Measurements from ENCODE around the gene NUP93. TPM values are rescaled to one million over a fixed set of nuclear protein-coding genes. Genes with fewer than 3 reads are reported as not detected.

Gene NUP93
- total and polyA plus RNA-seq, 2 experiments from 2014 or later, result 139 to 187 TPM

GRCh38 chr16:56713794-56714193 lies 16.1 kb upstream of the NUP93 start:
- no peaks in the 10 kb centered on the region for H3K36me3 Mint-ChIP-seq (ENCODE audit: low read depth)
- Histone ChIP-seq H3K9me2 (ENCODE audit: insufficient read depth) (no peaks in the 10 kb centered on the region), H3F3A (replicated peaks; ENCODE audit: low read depth) (no peaks in the 10 kb centered on the region), H4K20me1 (replicated peaks; ENCODE audit: insufficient read depth) (no peaks in the 10 kb centered on the region), H3K4me1 (ENCODE audit: insufficient read depth) (peaks cover 2% of the 10 kb centered on the region), H3K27ac (ENCODE audit: low read depth) (no peak overlapping the region), H3K4me3 (no peak overlapping the region), H3K79me2 (replicated peaks; ENCODE audit: insufficient read depth) (no peaks in the 10 kb centered on the region), H3K36me3 (ENCODE audit: insufficient read depth) (no peaks in the 10 kb centered on the region), H3K27me3 (ENCODE audit: insufficient read depth) (no peaks in the 10 kb centered on the region), H2AFZ (no peak overlapping the region), H3K4me2 (no peak overlapping the region)
- no peak overlapping the region for H3K4me3 Mint-ChIP-seq
- no peak overlapping the region for H3K27ac Mint-ChIP-seq
- no peak for ATAC-seq
- no peak for DNase-seq (ENCODE audit: low spot score)
- no peaks in the 10 kb centered on the region for H3K9me3 Mint-ChIP-seq
- no peak for TF ChIP-seq EZH2 (IDR thresholded peaks at IDR 0.05; ENCODE audit: low read depth, unreplicated experiment)
- TF ChIP-seq REST (IDR thresholded peaks at IDR 0.05; ENCODE audit: unreplicated experiment), result no peak
- TF ChIP-seq CTCF (conservative IDR thresholded peaks at IDR 0.05; ENCODE audit: low read depth in 2 of 2), result no peak
- no peak for TF ChIP-seq NANOG (IDR thresholded peaks at IDR 0.05; ENCODE audit: borderline replicate concordance)
- no peak for TF ChIP-seq ZNF331 (CRISPR knock-in tag; IDR thresholded peaks at IDR 0.05; ENCODE audit: low read depth)
- TF ChIP-seq ETS1 (IDR thresholded peaks at IDR 0.05), result no peak
- TF ChIP-seq ZNF114 (CRISPR knock-in tag; IDR thresholded peaks at IDR 0.05), result no peak
- no peak for TF ChIP-seq EZH2phosphoT487 (IDR thresholded peaks at IDR 0.05; ENCODE audit: unreplicated experiment)
- no peak for TF ChIP-seq ZNF462 (CRISPR knock-in tag; IDR thresholded peaks at IDR 0.05)
- TF ChIP-seq POLR2AphosphoS5 (IDR thresholded peaks at IDR 0.05; ENCODE audit: low read depth), result no peak
- no peak for TF ChIP-seq STAT1 (IDR thresholded peaks at IDR 0.05; ENCODE audit: unreplicated experiment)
- TF ChIP-seq JUNB (IDR thresholded peaks at IDR 0.05; ENCODE audit: unreplicated experiment), result no peak
- no peak for TF ChIP-seq CREB1 (CRISPR knock-in tag; IDR thresholded peaks at IDR 0.05; ENCODE audit: low read depth)
- H3K27me3 Mint-ChIP-seq (ENCODE audit: insufficient read depth, low read depth, poor library complexity), result peaks cover 6% of the 10 kb centered on the region
- peaks cover 8% of the 10 kb centered on the region for H3K4me1 Mint-ChIP-seq

All from GM23338 (cell line).